Measurements from ENCODE around the gene EFR3B.

Gene EFR3B

GRCh38 chr2:25202275-25202674, 160.4 kb downstream of the EFR3B start:
- no peak for TF ChIP-seq CTCF (conservative IDR thresholded peaks at IDR 0.05; ENCODE audit: low read depth)
- H3K27ac ChIP-seq, result no peak overlapping the region
- CTCF ChIA-PET, result interaction anchor here (0.5 kb wide), 1 partner anchor 59 kb away, joined by 3 read pairs; no protein-coding TSS in a partner anchor
- DNase-seq (ENCODE audit: low spot score), result no peak
- POLR2A ChIA-PET (ENCODE audit: low non-redundant PET), result no interaction called here

- ChIA-PET POLR2A (ENCODE audit: low non-redundant PET) (no interaction called here), CTCF (no interaction called here)
- TF ChIP-seq CTCF (conservative IDR thresholded peaks at IDR 0.05; ENCODE audit: low read depth), result no peak
- DNase-seq (ENCODE audit: low spot score), result no peak
- H3K27ac ChIP-seq, result no peak overlapping the region
These were observed 162.4 kb downstream of the EFR3B start for GRCh38 chr2:25204190-25204838.

- ChIA-PET CTCF (interaction anchor here (1.0 kb wide), 1 partner anchor 21 kb away, joined by 5 read pairs; no protein-coding TSS in a partner anchor), POLR2A (ENCODE audit: low non-redundant PET) (interaction anchor here (1.1 kb wide), 1 partner anchor 14 kb away, joined by 3 read pairs; no protein-coding TSS in a partner anchor)
- no peak for DNase-seq (ENCODE audit: low spot score)
- no peak for TF ChIP-seq CTCF (conservative IDR thresholded peaks at IDR 0.05; ENCODE audit: low read depth)
- H3K27ac ChIP-seq, result no peak overlapping the region
These were observed 165.2 kb downstream of the EFR3B start for GRCh38 chr2:25207078-25207545.

All from RWPE1 (cell line).